Measurements from ENCODE around the gene F2RL1.
"Not testable (repeated sequence)": the region's sequence is repeated elsewhere in the genome, so short reads cannot be mapped to it uniquely, and the experiment has no call there.

The F2RL1 gene

GRCh38 chr5:76818844-76819831 is at the start of gene F2RL1:
F2RL1 (plus strand) TSS chr5:76819030; CDS start chr5:76819183, 153 bp downstream.
- DNase-seq (ENCODE audit: low read depth in 2 of 2, low spot score in 1 of 2), result peak; percentile 7 to 20

GRCh38 chr5:76771041-76771440 is 47.8 kb upstream of the F2RL1 start:
- not testable (repeated sequence) for DNase-seq (ENCODE audit: low read depth in 2 of 2, low spot score in 1 of 2)

- DNase-seq (ENCODE audit: low read depth in 2 of 2, low spot score in 1 of 2), result no peak
Measured at GRCh38 chr5:76771705-76772405, 47.0 kb upstream of the F2RL1 start.

- no peak for DNase-seq (ENCODE audit: low read depth in 2 of 2, low spot score in 1 of 2)
Measured at GRCh38 chr5:76775921-76776320, 42.9 kb upstream of the F2RL1 start.

GRCh38 chr5:76776391-76776790 is 42.4 kb upstream of the F2RL1 start:
- no peak for DNase-seq (ENCODE audit: low read depth in 2 of 2, low spot score in 1 of 2)

GRCh38 chr5:76780616-76781015 is 38.2 kb upstream of the F2RL1 start:
- not testable (repeated sequence) for DNase-seq (ENCODE audit: low read depth in 2 of 2, low spot score in 1 of 2)

GRCh38 chr5:76781775-76782174 is 37.1 kb upstream of the F2RL1 start:
- DNase-seq (ENCODE audit: low read depth in 2 of 2, low spot score in 1 of 2), result no peak

- DNase-seq (ENCODE audit: low read depth in 2 of 2, low spot score in 1 of 2), result no peak
Measured at GRCh38 chr5:76782444-76782843, 36.4 kb upstream of the F2RL1 start.

GRCh38 chr5:76787237-76787636 is 31.6 kb upstream of the F2RL1 start:
- DNase-seq (ENCODE audit: low read depth in 2 of 2, low spot score in 1 of 2), result no peak

GRCh38 chr5:76788362-76788761 is 30.5 kb upstream of the F2RL1 start:
- no peak for DNase-seq (ENCODE audit: low read depth in 2 of 2, low spot score in 1 of 2)

- not testable (repeated sequence) for DNase-seq (ENCODE audit: low read depth in 2 of 2, low spot score in 1 of 2)
Measured at GRCh38 chr5:76789275-76789674, 29.6 kb upstream of the F2RL1 start.

GRCh38 chr5:76789991-76790581 is 28.7 kb upstream of the F2RL1 start:
- no peak for DNase-seq (ENCODE audit: low read depth in 2 of 2, low spot score in 1 of 2)

GRCh38 chr5:76790632-76791290 is 28.1 kb upstream of the F2RL1 start:
- no peak for DNase-seq (ENCODE audit: low read depth in 2 of 2, low spot score in 1 of 2)

GRCh38 chr5:76791461-76791860 is 27.4 kb upstream of the F2RL1 start:
- no peak for DNase-seq (ENCODE audit: low read depth in 2 of 2, low spot score in 1 of 2)

GRCh38 chr5:76794871-76795270 is 24.0 kb upstream of the F2RL1 start:
- no peak for DNase-seq (ENCODE audit: low read depth in 2 of 2, low spot score in 1 of 2)

GRCh38 chr5:76799588-76799987 is 19.2 kb upstream of the F2RL1 start:
- no peak for DNase-seq (ENCODE audit: low read depth in 2 of 2, low spot score in 1 of 2)

GRCh38 chr5:76800579-76800978 is 18.3 kb upstream of the F2RL1 start:
- no peak for DNase-seq (ENCODE audit: low read depth in 2 of 2, low spot score in 1 of 2)

- DNase-seq (ENCODE audit: low read depth in 2 of 2, low spot score in 1 of 2), result no peak
Measured at GRCh38 chr5:76801159-76801802, 17.5 kb upstream of the F2RL1 start.

- no peak for DNase-seq (ENCODE audit: low read depth in 2 of 2, low spot score in 1 of 2)
Measured at GRCh38 chr5:76801803-76802195, 17.0 kb upstream of the F2RL1 start.

- DNase-seq (ENCODE audit: low read depth in 2 of 2, low spot score in 1 of 2), result no peak
Measured at GRCh38 chr5:76804266-76804665, 14.6 kb upstream of the F2RL1 start.
